OCI-LY3 (cell line): ENCODE data around the gene PEAK3.

Experiments used
- CTCF ChIP-seq: fragments of 200-600, 300-600 bp; sonication (generic); IDR thresholded peaks from 2 replicates; pipeline ENCODE4 v1.5.1; 2014; ENCODE audit warnings: antibody characterized with exemption, low read length, low read depth
- EZH2phosphoT487 ChIP-seq: fragments of 200-600 bp; shearing (Covaris generic); IDR thresholded peaks from 2 replicates; pipeline ENCODE4 v1.6.1; 2018; ENCODE audit warnings: antibody characterized with exemption, mixed run types, low read depth

- TF ChIP-seq CTCF (no peak), EZH2phosphoT487 (no peak)
Observed at GRCh38 chr19:2288338-2288817, 6.4 kb upstream of the PEAK3 start.
